Measurements from ENCODE around the gene ATP6V1C2. TPM values are rescaled to one million over a fixed set of nuclear protein-coding genes. Genes with fewer than 3 reads are reported as not detected.

Gene ATP6V1C2
- total and polyA plus RNA-seq, 2 donors from 2014 or later, result 4.2 to 38.0 TPM

DNA sequence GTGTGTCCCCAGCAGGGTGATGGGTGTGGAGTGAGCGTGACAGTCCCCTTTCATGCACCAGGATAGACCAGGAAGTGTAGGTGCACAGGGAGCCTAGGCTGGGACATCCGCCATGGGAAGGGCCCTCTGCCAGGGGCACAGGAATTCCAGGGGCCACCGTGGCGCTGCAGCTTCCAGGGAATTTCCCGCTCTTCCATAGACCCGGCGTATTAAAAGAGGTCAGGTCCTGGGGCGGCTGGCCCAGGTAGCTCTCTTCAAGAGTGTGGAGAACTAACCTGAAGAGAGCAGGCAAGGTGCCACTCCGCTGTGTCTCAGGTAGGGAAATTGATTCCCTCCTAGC, 42.0 kb downstream of the ATP6V1C2 start:
- DNase-seq (no peak), FAIRE-seq (no peak)
- intact Hi-C loops (cut with DNase I), result no loop called here
- H3K4me3 ChIP-seq (ENCODE audit: low read length in 3 of 3), result no peak overlapping the region
- no peak overlapping the region for H3K27ac ChIP-seq (ENCODE audit: low read depth in 2 of 2, low read length in 2 of 2)
- no peak for TF ChIP-seq CTCF (IDR thresholded peaks at IDR 0.05; ENCODE audit: borderline replicate concordance, extremely low read depth, insufficient read depth)
- H3K9ac ChIP-seq (ENCODE audit: low read length in 3 of 3), result no peak overlapping the region
- H3K36me3 ChIP-seq (ENCODE audit: control insufficient read depth in 2 of 3, insufficient read depth in 3 of 3, low read length in 3 of 3), result no peaks in the 10 kb centered on the region
- H3K9me3 ChIP-seq (ENCODE audit: control insufficient read depth in 2 of 3, insufficient read depth in 1 of 3, low read length in 3 of 3), result no peaks in the 10 kb centered on the region
- no peaks in the 10 kb centered on the region for H3K27me3 ChIP-seq (ENCODE audit: control insufficient read depth, insufficient read depth, low read length)
- H3K4me1 ChIP-seq (ENCODE audit: control insufficient read depth in 2 of 3, insufficient read depth in 2 of 3, low read depth in 1 of 3, low read length in 3 of 3), result peaks cover 0 to 2% (median 0%) of the 10 kb centered on the region in 3 donors

GRCh38 chr2:10764096-10764785, 42.8 kb downstream of the ATP6V1C2 start:
- Histone ChIP-seq H3K27me3 (ENCODE audit: control insufficient read depth, insufficient read depth, low read length) (no peaks in the 10 kb centered on the region), H3K9me3 (ENCODE audit: control insufficient read depth in 2 of 3, insufficient read depth in 1 of 3, low read length in 3 of 3) (no peaks in the 10 kb centered on the region), H3K4me3 (ENCODE audit: low read length in 3 of 3) (no peak overlapping the region), H3K36me3 (ENCODE audit: control insufficient read depth in 2 of 3, insufficient read depth in 3 of 3, low read length in 3 of 3) (no peaks in the 10 kb centered on the region), H3K27ac (ENCODE audit: low read depth in 2 of 2, low read length in 2 of 2) (no peak overlapping the region), H3K4me1 (ENCODE audit: control insufficient read depth in 2 of 3, insufficient read depth in 2 of 3, low read depth in 1 of 3, low read length in 3 of 3) (peaks cover 0 to 2% (median 0%) of the 10 kb centered on the region in 3 donors), H3K9ac (ENCODE audit: low read length in 3 of 3) (no peak overlapping the region)
- no peak for TF ChIP-seq CTCF (IDR thresholded peaks at IDR 0.05; ENCODE audit: borderline replicate concordance, extremely low read depth, insufficient read depth)
- FAIRE-seq (no peak), DNase-seq (peak in 1 of 5 donors; percentile 23)
- intact Hi-C loops (cut with DNase I), result no loop called here

DNA sequence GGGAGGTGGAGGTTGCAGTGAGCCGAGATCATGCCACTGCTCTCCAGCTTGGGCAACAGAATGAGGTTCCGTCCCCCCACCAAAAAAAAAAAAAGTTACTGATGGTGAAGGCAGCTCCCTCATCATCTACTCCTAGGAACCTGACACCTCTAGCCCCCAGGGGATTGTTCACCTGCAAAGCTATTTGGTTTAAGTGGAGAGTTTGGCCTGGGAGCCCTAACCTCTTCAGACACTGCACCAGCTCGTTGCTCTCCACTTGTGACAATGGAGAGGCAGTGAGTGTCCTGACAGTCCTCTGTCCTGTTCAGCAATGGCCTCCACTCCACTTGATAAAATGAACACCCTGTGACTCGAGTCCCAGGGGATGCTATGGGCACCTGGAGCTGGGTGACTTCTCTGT, 43.5 kb downstream of the ATP6V1C2 start:
- Histone ChIP-seq H3K27ac (ENCODE audit: low read depth in 2 of 2, low read length in 2 of 2) (no peak overlapping the region), H3K9ac (ENCODE audit: low read length in 3 of 3) (no peak overlapping the region), H3K36me3 (ENCODE audit: control insufficient read depth in 2 of 3, insufficient read depth in 3 of 3, low read length in 3 of 3) (no peaks in the 10 kb centered on the region), H3K4me1 (ENCODE audit: control insufficient read depth in 2 of 3, insufficient read depth in 2 of 3, low read depth in 1 of 3, low read length in 3 of 3) (peaks cover 0 to 2% (median 0%) of the 10 kb centered on the region in 3 donors), H3K27me3 (ENCODE audit: control insufficient read depth, insufficient read depth, low read length) (no peaks in the 10 kb centered on the region), H3K4me3 (ENCODE audit: low read length in 3 of 3) (no peak overlapping the region), H3K9me3 (ENCODE audit: control insufficient read depth in 2 of 3, insufficient read depth in 1 of 3, low read length in 3 of 3) (no peaks in the 10 kb centered on the region)
- intact Hi-C loops (cut with DNase I), result no loop called here
- FAIRE-seq (no peak), DNase-seq (no peak)
- TF ChIP-seq CTCF (IDR thresholded peaks at IDR 0.05; ENCODE audit: borderline replicate concordance, extremely low read depth, insufficient read depth), result no peak

DNA sequence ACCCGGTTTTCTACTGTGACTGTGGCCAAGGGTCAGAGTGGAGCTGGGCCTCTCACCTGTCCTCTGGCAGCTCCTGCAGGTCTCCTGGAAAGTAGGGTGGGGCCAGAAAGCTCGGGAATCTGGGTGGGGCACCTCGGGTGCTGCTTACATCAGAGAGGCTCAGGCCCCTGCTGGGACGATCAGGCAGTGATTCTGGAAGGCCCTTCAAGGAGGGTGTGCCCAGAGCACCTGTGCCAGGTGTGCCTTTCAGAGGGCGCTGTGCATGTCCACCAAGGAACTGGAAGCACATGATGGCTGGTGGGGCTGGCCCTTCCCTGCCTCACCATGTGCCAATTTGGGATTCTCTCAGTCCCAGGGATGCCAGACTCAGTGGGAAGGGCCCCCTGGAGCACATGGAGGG, 44.0 kb downstream of the ATP6V1C2 start:
- peaks cover 0 to 2% (median 0%) of the 10 kb centered on the region in 3 donors for H3K4me1 ChIP-seq (ENCODE audit: control insufficient read depth in 2 of 3, insufficient read depth in 2 of 3, low read depth in 1 of 3, low read length in 3 of 3)
- H3K9ac ChIP-seq (ENCODE audit: low read length in 3 of 3), result no peak overlapping the region
- H3K27ac ChIP-seq (ENCODE audit: low read depth in 2 of 2, low read length in 2 of 2), result no peak overlapping the region
- H3K36me3 ChIP-seq (ENCODE audit: control insufficient read depth in 2 of 3, insufficient read depth in 3 of 3, low read length in 3 of 3), result no peaks in the 10 kb centered on the region
- intact Hi-C loops (cut with DNase I), result no loop called here
- FAIRE-seq (no peak), DNase-seq (no peak)
- H3K9me3 ChIP-seq (ENCODE audit: control insufficient read depth in 2 of 3, insufficient read depth in 1 of 3, low read length in 3 of 3), result no peaks in the 10 kb centered on the region
- H3K4me3 ChIP-seq (ENCODE audit: low read length in 3 of 3), result no peak overlapping the region
- no peak for TF ChIP-seq CTCF (IDR thresholded peaks at IDR 0.05; ENCODE audit: borderline replicate concordance, extremely low read depth, insufficient read depth)
- H3K27me3 ChIP-seq (ENCODE audit: control insufficient read depth, insufficient read depth, low read length), result no peaks in the 10 kb centered on the region

Data from kidney (tissue), 14 donors.